DMS114 treated with DMSO at 0.1 percent for 48 hours (cell line): ENCODE results near the gene POU6F2.
"Not testable (repeated sequence)": the region's sequence is repeated elsewhere in the genome, so short reads cannot be mapped to it uniquely, and the experiment has no call there.

Experiments used
- DNase-seq: peaks from one replicate; lab custom pipeline; 2025; ENCODE audit not compliant: unreplicated experiment; lab: John Stamatoyannopoulos, UW

The POU6F2 gene

GRCh38 chr7:38977685-38978084 lies at the start of gene POU6F2:
TSS of gene POU6F2 (plus strand) at chr7:38977909. CDS start at chr7:38977954, 45 bp downstream.
- no peak for DNase-seq

GRCh38 chr7:38928506-38928905 lies 49.2 kb upstream of the POU6F2 start:
- DNase-seq: no peak

- no peak for DNase-seq
Observed at GRCh38 chr7:38929460-38930171, 48.1 kb upstream of the POU6F2 start.

- peak; percentile 39 for DNase-seq
Observed at GRCh38 chr7:38932509-38933168, 45.1 kb upstream of the POU6F2 start.

- DNase-seq: no peak
Observed at GRCh38 chr7:38934051-38934450, 43.7 kb upstream of the POU6F2 start.

- no peak for DNase-seq
Observed at GRCh38 chr7:38934536-38934935, 43.2 kb upstream of the POU6F2 start.

GRCh38 chr7:38936641-38937040 lies 41.1 kb upstream of the POU6F2 start:
- no peak for DNase-seq

GRCh38 chr7:38938001-38938485 lies 39.7 kb upstream of the POU6F2 start:
- no peak for DNase-seq

- no peak for DNase-seq
Observed at GRCh38 chr7:38938589-38938988, 39.1 kb upstream of the POU6F2 start.

- DNase-seq: no peak
Observed at GRCh38 chr7:38940774-38941173, 36.9 kb upstream of the POU6F2 start.

GRCh38 chr7:38942431-38943051 lies 35.2 kb upstream of the POU6F2 start:
- no peak for DNase-seq

- not testable (repeated sequence) for DNase-seq
Observed at GRCh38 chr7:38947541-38947940, 30.2 kb upstream of the POU6F2 start.

- DNase-seq: no peak
Observed at GRCh38 chr7:38950309-38950708, 27.4 kb upstream of the POU6F2 start.

- no peak for DNase-seq
Observed at GRCh38 chr7:38951213-38951612, 26.5 kb upstream of the POU6F2 start.

GRCh38 chr7:38953227-38953626 lies 24.5 kb upstream of the POU6F2 start:
- no peak for DNase-seq

- no peak for DNase-seq
Observed at GRCh38 chr7:38953971-38954370, 23.7 kb upstream of the POU6F2 start.

- no peak for DNase-seq
Observed at GRCh38 chr7:38955892-38956291, 21.8 kb upstream of the POU6F2 start.

GRCh38 chr7:38962028-38962427 lies 15.7 kb upstream of the POU6F2 start:
- no peak for DNase-seq

GRCh38 chr7:38964921-38965320 lies 12.8 kb upstream of the POU6F2 start:
- no peak for DNase-seq

GRCh38 chr7:38973760-38974159 lies 3.9 kb upstream of the POU6F2 start:
- no peak for DNase-seq

- DNase-seq: no peak
Observed at GRCh38 chr7:38975944-38976392, 1.7 kb upstream of the POU6F2 start.

- DNase-seq: no peak
Observed at GRCh38 chr7:38978491-38978890, 782 bp downstream of the POU6F2 start.
